Cardiac muscle cell (in vitro differentiated cells and primary cell): ENCODE measurements around the gene ZNF365. TPM values are rescaled to one million over a fixed set of nuclear protein-coding genes. Genes with fewer than 3 reads are reported as not detected.

Experiments
- DNase-seq, 2 donors: peaks; one replicate each; pipeline versions ENCODE4 v3.0.0 to v3.0.0-alpha.2; 2010 to 2017; ENCODE audit warnings: low read depth in 1 of 2, low spot score in 1 of 2
- H3K27ac ChIP-seq: fragments of 200-600 bp; sonication (generic); 2 replicates; pipeline ENCODE4 v1.5.1; 2016
- H3K27me3 ChIP-seq: fragments of 200-600 bp; sonication (generic); 2 replicates; pipeline ENCODE4 v1.6.0; 2016; ENCODE audit warnings: control low read depth
- H3K36me3 ChIP-seq: fragments of 200-600 bp; sonication (generic); 2 replicates; pipeline ENCODE4 v1.5.1; 2016; ENCODE audit warnings: control low read depth
- H3K4me1 ChIP-seq: fragments of 200-600 bp; sonication (generic); 2 replicates; pipeline ENCODE4 v1.8.1; 2017; ENCODE audit warnings: low read depth, mild to moderate bottlenecking, mixed run types
- H3K4me3 ChIP-seq: fragments of 200-600 bp; sonication (generic); 2 replicates; pipeline ENCODE4 v1.5.1; 2016; ENCODE audit warnings: mild to moderate bottlenecking
- H3K9me3 ChIP-seq: fragments of 200-600 bp; sonication (generic); 2 replicates; pipeline ENCODE4 v1.5.1; 2017; ENCODE audit warnings: low read depth, mild to moderate bottlenecking, control low read depth
- polyA plus RNA-seq: library from polyadenylated mRNA; unstranded; fragments of >200 nt; fragmentation: Nextera tagmentation; extraction: Ambion mirVana; gene quantifications from 2 replicates; pipeline ENCODE4 v1.2.1, GENCODE V29; 2016
- total RNA-seq: library from RNA; depleted of rRNA; stranded (reverse); fragments of >200 nt; gene quantifications from 2 replicates; pipeline ENCODE4 v1.2.3, GENCODE V29; 2016
- TF ChIP-seq, protein P1 (sequence below): IDR thresholded peaks from 2 replicates; pipeline ENCODE4 v1.5.1; 2012; ENCODE audit warnings: low read depth, mild to moderate bottlenecking, low read length

ZNF365 gene
- total and polyA plus RNA-seq, 2 experiments from 2014 or later, result not detected

DNA sequence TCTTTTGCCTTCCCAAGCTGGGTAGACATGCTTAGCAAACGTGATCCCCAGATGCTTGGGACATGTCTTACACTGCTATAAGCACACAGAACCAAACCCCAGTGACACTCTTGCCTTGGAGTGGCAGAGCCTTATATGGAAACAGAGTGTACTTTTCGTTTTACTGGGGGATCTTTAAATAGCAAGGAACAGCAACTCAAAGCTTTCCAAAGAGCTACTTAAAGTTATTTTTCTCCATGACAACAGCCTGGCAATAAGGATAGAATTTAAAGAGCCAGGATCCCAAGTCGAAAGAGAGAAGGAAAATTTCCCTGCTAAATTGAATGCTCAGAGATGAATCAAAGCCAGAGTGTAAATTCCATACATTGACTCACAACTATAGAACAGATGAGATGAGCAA, 67.8 kb downstream of the ZNF365 start:
- DNase-seq, result peak in 1 of 2 donors; percentile 64
- Histone ChIP-seq H3K4me1 (peaks cover 35% of the 10 kb centered on the region), H3K27ac (peak overlapping the region; percentile 91), H3K27me3 (no peaks in the 10 kb centered on the region), H3K36me3 (no peaks in the 10 kb centered on the region), H3K4me3 (no peak overlapping the region), H3K9me3 (no peaks in the 10 kb centered on the region)
- TF ChIP-seq, protein P1, sequence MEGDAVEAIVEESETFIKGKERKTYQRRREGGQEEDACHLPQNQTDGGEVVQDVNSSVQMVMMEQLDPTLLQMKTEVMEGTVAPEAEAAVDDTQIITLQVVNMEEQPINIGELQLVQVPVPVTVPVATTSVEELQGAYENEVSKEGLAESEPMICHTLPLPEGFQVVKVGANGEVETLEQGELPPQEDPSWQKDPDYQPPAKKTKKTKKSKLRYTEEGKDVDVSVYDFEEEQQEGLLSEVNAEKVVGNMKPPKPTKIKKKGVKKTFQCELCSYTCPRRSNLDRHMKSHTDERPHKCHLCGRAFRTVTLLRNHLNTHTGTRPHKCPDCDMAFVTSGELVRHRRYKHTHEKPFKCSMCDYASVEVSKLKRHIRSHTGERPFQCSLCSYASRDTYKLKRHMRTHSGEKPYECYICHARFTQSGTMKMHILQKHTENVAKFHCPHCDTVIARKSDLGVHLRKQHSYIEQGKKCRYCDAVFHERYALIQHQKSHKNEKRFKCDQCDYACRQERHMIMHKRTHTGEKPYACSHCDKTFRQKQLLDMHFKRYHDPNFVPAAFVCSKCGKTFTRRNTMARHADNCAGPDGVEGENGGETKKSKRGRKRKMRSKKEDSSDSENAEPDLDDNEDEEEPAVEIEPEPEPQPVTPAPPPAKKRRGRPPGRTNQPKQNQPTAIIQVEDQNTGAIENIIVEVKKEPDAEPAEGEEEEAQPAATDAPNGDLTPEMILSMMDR, result no peak

DNA sequence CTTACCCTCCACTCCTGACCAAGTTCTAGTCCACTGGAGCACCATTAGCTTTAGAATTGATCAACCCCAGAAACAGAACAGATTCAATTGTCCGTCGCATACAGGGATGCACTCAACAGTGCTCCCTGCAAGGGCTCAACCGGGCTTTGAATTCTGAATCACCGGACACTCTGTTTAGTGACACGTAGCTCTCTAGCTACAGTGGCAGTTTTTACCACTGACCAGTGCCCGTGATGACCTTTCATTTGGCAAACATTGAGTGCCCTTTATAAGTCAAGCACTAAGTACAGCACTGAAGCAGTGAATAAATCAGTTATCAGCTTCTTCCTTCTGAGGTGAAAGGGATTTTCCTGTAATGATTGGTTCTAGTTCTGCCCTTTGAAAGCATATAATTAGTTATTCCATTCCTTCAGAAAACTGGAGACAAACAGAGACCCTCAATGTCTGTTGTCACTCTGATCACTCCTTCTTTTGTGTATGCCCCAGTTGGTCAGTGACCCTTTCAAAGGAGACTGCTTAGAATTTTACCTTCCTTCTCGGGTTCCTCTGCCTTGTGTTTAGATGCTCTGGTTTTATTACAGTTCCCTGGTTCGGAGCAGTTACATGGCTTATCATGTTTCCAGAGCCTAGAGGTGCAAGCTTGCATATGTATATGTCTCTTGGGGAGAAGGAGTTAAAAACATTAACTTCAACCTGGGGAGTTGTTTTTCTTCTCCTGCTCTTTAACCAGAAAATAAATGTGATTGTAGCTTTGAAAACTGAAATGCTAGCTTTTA, 68.9 kb downstream of the ZNF365 start:
- Histone ChIP-seq H3K4me1 (peaks cover 35% of the 10 kb centered on the region), H3K9me3 (no peaks in the 10 kb centered on the region), H3K36me3 (no peaks in the 10 kb centered on the region), H3K4me3 (no peak overlapping the region), H3K27ac (peak overlapping the region; percentile 91), H3K27me3 (no peaks in the 10 kb centered on the region)
- TF ChIP-seq, protein P1, result no peak
- DNase-seq, result no peak

GRCh38 chr10:62443866-62444265, 69.7 kb downstream of the ZNF365 start:
- no peak overlapping the region for H3K27ac ChIP-seq
- H3K4me3 ChIP-seq, result no peak overlapping the region
- H3K27me3 ChIP-seq, result no peaks in the 10 kb centered on the region
- DNase-seq, result peak in 1 of 2 donors; percentile 65
- TF ChIP-seq, protein P1, result no peak
- H3K4me1 ChIP-seq, result peaks cover 35% of the 10 kb centered on the region
- H3K36me3 ChIP-seq, result no peaks in the 10 kb centered on the region
- H3K9me3 ChIP-seq, result no peaks in the 10 kb centered on the region

DNA sequence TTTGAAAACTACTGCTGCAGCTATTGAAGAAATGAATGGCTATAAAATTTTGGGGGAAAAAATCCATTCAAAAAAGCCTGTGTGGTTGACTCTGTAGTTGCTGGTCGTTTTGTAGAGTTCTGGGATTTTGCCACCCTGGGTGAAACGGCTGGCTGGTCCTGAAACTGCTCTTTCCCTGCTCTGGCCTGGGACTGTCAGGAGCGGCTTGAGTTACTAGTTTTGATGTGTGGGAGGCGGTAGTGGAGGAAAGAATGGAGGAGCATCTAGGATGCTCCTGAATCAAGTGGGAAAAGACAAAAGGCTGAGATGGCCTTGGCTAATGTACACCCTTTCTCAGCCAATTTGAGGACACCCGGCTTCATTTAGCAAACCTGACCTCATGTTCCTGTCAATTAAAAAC, 72.5 kb downstream of the ZNF365 start:
- TF ChIP-seq, protein P1, result no peak
- Histone ChIP-seq H3K27ac (no peak overlapping the region), H3K36me3 (no peaks in the 10 kb centered on the region)

DNA sequence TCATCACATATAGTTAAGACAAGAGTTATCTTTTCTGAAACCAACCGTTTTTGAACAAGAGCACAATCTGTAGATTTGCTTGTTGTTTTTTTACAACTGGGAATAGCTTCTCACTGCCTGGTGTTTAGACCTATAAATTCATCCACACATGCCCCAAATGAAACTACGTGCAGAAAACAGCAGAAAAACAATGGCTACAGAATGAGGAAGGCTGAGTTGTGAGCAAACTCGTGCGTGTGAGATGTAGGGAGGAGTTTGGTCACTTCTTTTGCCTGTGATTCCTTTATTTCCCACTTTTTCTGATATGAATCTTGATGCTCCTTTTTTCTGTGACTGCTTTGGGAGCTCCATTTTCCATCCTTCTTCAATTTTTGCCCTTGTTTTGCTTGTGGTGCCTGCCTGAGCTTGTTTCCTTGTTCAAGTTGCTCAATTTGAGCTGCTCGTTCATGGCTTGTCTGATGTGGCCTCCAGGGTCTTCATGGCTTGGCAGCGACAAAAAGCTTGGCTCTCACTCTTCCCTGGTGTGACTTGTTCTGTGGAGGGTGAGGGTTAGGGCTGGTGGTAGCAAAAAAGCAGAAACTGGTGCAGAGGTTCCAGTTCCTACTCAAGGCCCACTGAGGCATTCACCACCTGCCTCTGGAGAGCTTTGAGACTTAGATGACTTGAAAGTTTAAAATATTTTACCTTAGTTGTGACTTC, 76.9 kb downstream of the ZNF365 start:
- H3K4me1 ChIP-seq, result no peaks in the 10 kb centered on the region
- TF ChIP-seq, protein P1, result no peak

More for the DNA sequence above, 72.5 kb downstream of the ZNF365 start:
- Histone ChIP-seq H3K4me3 (no peak overlapping the region), H3K9me3 (no peaks in the 10 kb centered on the region), H3K4me1 (peaks cover 25% of the 10 kb centered on the region), H3K27me3 (no peaks in the 10 kb centered on the region)
- DNase-seq, result no peak

More for the DNA sequence above, 76.9 kb downstream of the ZNF365 start:
- Histone ChIP-seq H3K27me3 (no peaks in the 10 kb centered on the region), H3K4me3 (no peak overlapping the region), H3K9me3 (no peaks in the 10 kb centered on the region), H3K27ac (no peak overlapping the region), H3K36me3 (no peaks in the 10 kb centered on the region)
- no peak for DNase-seq
